SHP77 (cell line): ENCODE results near the gene OR1J1.
A peak's percentile ranks its signal among the peaks of the same experiment; 100 is the strongest.

Experiments used
- DNase-seq, 2 experiments: peaks; one replicate each; lab custom pipeline; 2025; lab: John Stamatoyannopoulos, UW

The OR1J1 gene

DNA sequence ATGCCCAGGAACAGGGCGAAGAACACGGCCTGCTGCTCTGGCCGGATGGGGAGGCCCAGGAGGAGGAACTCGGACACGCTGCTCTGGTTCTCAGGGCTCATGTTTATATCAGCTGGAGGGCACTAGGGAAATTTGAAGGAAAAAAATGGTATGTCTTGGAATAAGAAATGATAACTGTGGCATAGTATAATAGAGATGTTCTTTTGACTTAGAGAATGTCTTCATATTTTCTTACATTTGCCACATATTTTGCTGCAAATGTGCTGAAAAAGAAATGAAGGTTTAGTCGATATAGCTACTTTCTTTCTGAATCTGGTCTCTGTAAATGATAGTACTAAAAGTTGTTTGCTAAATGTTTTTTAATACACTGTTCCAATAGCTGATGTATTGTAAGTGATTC, at the start of gene OR1J1:
Gene OR1J1, minus strand, starts transcription at position 101 of the 400 bp plus-strand sequence. Its CDS starts 0 bp downstream, at position 101.
- DNase-seq: no peak

GRCh38 chr9:122527193-122527592, 49.5 kb upstream of the OR1J1 start, which contains the start of gene OR1N1:
TSS of gene OR1N1 (minus strand) at chr9:122527293. CDS start at chr9:122527293, 0 bp downstream.
- DNase-seq: no peak

GRCh38 chr9:122526602-122527001, 48.9 kb upstream of the OR1J1 start:
- no peak for DNase-seq

DNA sequence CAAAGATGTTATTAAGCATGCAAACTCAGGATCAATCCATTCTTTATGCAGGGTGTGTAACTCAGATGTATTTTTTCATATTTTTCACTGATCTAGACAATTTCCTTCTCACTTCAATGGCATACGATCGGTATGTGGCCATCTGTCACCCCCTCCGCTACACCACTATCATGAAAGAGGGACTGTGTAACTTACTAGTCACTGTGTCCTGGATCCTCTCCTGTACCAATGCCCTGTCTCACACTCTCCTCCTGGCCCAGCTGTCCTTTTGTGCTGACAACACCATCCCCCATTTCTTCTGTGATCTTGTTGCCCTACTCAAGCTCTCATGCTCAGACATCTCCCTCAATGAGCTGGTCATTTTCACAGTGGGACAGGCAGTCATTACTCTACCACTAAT, 41.6 kb upstream of the OR1J1 start:
- no peak for DNase-seq

DNA sequence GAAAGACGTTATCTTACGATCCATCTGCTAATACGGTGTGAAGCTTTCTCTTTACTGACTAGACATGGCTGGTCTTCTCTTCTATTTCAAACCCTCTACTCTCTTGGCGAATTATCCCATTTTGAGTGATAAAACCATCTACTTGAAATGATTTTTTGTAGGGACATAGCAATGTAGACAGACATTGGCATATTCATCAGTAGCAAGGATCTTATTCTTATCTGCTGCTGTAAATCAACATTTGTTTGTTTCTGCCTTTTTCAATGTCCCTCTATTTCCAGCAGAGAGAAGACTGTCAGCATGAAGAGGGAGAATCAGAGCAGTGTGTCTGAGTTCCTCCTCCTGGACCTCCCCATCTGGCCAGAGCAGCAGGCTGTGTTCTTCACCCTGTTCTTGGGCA, 41.1 kb upstream of the OR1J1 start, which contains the start of gene OR1J4:
Gene OR1J4, plus strand, starts transcription at position 301 of the 400 bp plus-strand sequence. Its CDS starts 0 bp downstream, at position 301.
- DNase-seq: no peak

- no peak for DNase-seq
Measured at GRCh38 chr9:122518226-122518625, 40.5 kb upstream of the OR1J1 start.

DNA sequence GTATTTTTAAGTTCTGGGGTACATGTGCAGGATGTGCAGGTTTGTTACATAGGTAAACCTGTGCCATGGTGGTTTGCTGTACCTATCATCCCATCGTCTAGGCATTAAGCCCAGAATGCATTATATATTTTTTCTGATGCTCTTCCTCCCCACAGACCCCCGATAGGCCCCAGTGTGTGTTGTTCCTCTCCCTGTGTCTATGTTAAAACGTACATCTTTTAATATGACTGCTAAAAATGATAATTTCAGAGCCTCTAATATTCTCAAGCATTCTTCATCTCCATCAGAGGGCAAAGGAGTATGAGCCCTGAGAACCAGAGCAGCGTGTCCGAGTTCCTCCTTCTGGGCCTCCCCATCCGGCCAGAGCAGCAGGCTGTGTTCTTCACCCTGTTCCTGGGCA, 32.8 kb upstream of the OR1J1 start, which contains the start of gene OR1J2:
Gene OR1J2, plus strand, starts transcription at position 301 of the 400 bp plus-strand sequence. Its CDS starts 0 bp downstream, at position 301.
- DNase-seq: no peak

- DNase-seq: no peak
Measured at GRCh38 chr9:122506964-122507363, 29.2 kb upstream of the OR1J1 start.

DNA sequence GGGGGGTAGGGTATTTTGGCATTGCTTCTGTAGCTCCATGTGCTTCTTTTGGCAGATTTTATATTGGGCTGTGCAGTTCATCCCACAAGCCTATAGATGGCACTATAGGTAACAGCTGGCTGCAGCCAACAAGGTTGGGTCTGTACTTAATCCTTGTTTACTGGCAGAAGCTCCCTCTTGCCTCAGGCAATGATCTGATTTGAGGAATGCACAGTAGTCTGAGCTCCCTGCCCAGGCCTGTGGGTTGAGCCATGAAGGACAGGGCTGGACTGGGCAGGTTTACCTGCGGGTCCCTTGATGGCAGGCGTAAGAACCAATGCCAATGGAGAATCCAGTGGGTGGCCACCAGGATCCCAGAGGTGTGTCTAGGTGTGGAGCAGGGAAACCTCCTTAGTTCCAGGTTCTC, 21.2 kb upstream of the OR1J1 start:
- peak; percentile 32 to 47 for DNase-seq

DNA sequence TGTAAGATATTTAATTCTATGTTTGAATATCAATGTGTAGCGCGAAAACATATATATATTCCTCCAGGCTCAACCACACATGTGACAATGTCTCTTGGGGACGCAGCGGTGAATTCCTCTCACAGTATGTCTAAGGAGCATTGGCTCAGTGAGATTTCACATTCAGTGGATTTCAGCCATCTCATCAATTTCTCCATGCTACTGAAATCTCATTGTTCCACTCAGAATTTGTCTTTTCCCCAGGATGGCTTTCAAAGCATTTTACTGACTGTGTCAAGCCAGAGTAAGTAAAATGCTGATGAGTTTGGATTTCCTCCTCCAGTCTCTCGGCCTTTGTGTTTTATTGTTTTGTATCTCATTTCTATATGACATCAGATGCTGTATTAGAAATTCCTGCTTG, 1.3 kb upstream of the OR1J1 start:
- no peak for DNase-seq

- no peak for DNase-seq
Measured at GRCh38 chr9:122477346-122477745, 380 bp downstream of the OR1J1 start.

DNA sequence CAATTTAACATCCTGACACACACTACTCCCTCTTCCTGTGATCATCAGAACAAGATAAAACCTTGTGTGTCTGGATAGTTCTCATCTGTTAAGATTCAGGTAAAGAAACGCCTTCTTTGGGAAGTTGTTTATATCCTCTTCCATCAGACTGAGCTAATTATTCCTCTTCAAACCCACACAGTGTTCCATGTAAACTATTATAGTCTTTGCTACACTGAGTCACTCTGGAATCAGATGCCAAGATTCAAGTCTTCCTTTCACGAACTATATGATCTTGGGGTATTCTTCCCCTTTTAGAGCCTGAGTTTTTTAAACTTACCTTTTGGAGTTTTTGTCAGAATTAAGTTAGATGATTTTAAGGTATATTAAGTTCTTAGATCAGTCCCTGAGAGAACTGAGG, 2.0 kb downstream of the OR1J1 start:
- no peak for DNase-seq

GRCh38 chr9:122474561-122474960, 3.2 kb downstream of the OR1J1 start:
- no peak for DNase-seq

GRCh38 chr9:122468735-122469134, 9.0 kb downstream of the OR1J1 start:
- DNase-seq: no peak

GRCh38 chr9:122466456-122466855, 11.3 kb downstream of the OR1J1 start:
- no peak for DNase-seq

GRCh38 chr9:122464633-122465567, 12.8 kb downstream of the OR1J1 start:
- DNase-seq: peak; percentile 84 to 85

DNA sequence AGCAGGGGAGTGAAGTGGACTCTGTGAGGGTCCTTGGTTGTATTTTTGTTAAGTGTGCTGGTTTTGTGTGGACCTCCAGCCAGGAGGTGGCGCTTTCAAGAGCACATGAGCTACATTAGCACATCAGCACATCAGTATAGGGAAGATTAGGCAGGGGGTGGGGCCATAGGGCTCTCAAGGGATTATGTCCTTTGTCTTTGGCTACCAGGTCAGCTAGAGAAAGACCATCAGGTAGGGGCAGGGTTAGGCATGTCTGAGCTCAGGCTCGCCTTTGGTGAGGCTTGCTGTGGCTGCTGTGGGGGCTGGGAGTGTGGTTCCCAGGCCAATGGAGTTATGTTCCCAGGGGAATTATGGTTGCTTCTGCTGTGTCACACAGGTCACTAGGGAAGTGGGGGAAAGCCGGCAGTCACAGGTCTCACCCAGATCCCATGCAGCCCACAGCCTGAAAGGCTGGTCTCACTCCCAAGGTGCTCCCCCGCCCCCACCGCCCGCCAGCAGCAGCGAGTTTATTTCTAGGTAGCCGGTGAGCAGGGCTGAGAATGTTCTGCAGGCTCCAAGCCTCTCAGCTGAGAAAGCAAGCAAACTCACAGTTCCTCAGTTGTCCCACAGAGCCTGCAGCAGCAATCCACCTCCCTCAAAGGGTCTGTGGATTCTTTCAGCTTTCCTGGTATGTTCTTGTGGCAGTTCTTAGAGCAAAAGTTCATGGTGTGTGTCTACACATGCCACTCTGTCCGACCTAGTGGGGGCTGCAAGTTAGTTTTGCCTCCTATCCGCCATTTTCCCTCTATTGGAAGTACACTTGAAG, 13.7 kb downstream of the OR1J1 start:
- peak; percentile 85 to 88 for DNase-seq

- no peak for DNase-seq
Measured at GRCh38 chr9:122457787-122458186, 19.9 kb downstream of the OR1J1 start.

DNA sequence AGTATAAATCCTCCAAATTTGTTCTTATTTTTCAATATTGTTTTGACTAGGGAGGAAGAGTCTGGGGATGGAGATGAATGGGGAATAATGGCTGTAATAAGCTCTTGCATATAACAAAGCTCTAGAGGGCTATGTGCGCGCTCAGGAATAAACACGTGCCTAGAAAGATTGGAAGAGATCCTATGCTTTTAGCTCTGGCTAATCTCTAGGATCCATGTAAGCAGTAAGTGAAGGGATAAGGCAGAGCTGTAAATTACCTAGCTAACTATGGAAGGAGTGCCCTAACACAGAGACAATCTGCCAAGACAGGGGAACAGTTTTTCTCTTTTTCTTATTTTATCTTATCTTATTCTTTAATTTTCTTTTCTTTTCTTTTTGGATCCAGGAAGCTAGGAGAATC, 21.6 kb downstream of the OR1J1 start:
- DNase-seq: no peak

GRCh38 chr9:122453677-122454135, 24.0 kb downstream of the OR1J1 start:
- no peak for DNase-seq

- no peak for DNase-seq
Measured at GRCh38 chr9:122446819-122447484, 30.8 kb downstream of the OR1J1 start.
